GM23338 (cell line): ENCODE data around the gene KIAA1671. TPM values are rescaled to one million over a fixed set of nuclear protein-coding genes. Genes with fewer than 3 reads are reported as not detected.

Source experiments
- ATAC-seq: fragments of 200-7000 bp; cut with Tn5 transposase; 3 replicates; pipeline ENCODE4 v1.9.1; 2020
- DNase-seq: peaks from one replicate; pipeline ENCODE4 v3.0.0-alpha.2; 2015; ENCODE audit warnings: low spot score
- H2AFZ ChIP-seq: fragments of 200-600 bp; sonication (generic); 2 replicates; pipeline ENCODE4 v1.8.0; 2016; ENCODE audit warnings: antibody characterized with exemption, mild to moderate bottlenecking, moderate library complexity
- H3F3A ChIP-seq: fragments of 200-600 bp; sonication (generic); replicated peaks from 2 replicates; pipeline ENCODE4 v1.8.0; 2017; ENCODE audit warnings: antibody characterized with exemption, mixed run types, low read depth
- H3K27ac ChIP-seq: fragments of 200-600 bp; sonication (generic); 2 replicates; pipeline ENCODE4 v1.6.1; 2016; ENCODE audit warnings: low read depth
- H3K27me3 ChIP-seq: fragments of 200-600 bp; sonication (generic); 2 replicates; pipeline ENCODE4 v1.8.0; 2016; ENCODE audit warnings: mild to moderate bottlenecking, mixed run types, moderate library complexity; ENCODE audit not compliant: insufficient read depth
- H3K36me3 ChIP-seq: fragments of 200-600 bp; sonication (generic); 2 replicates; pipeline ENCODE4 v1.8.0; 2016; ENCODE audit warnings: mild to moderate bottlenecking; ENCODE audit not compliant: insufficient read depth
- H3K4me1 ChIP-seq: fragments of 200-600 bp; sonication (generic); 2 replicates; pipeline ENCODE4 v1.8.0; 2016; ENCODE audit warnings: mild to moderate bottlenecking, moderate library complexity; ENCODE audit not compliant: insufficient read depth
- H3K4me2 ChIP-seq: fragments of 200-600 bp; sonication (generic); 2 replicates; pipeline ENCODE4 v1.7.1; 2017; ENCODE audit warnings: mixed run types
- H3K4me3 ChIP-seq: fragments of 200-600 bp; sonication (generic); 2 replicates; pipeline ENCODE4 v1.6.1; 2016; ENCODE audit warnings: mixed run types
- H3K79me2 ChIP-seq: fragments of 200-600 bp; sonication (generic); replicated peaks from 2 replicates; pipeline ENCODE4 v1.8.0; 2017; ENCODE audit warnings: mild to moderate bottlenecking; ENCODE audit not compliant: insufficient read depth
- H3K9me2 ChIP-seq: fragments of 200-600 bp; sonication (generic); 2 replicates; pipeline ENCODE4 v1.8.0; 2017; ENCODE audit not compliant: insufficient read depth
- H4K20me1 ChIP-seq: fragments of 200-600 bp; sonication (generic); replicated peaks from 2 replicates; pipeline ENCODE4 v1.8.0; 2017; ENCODE audit warnings: mild to moderate bottlenecking; ENCODE audit not compliant: insufficient read depth
- H3K27ac Mint-ChIP-seq: 2 replicates; pipeline ENCODE4 v1.8.0; 2020; ENCODE audit warnings: inconsistent platforms, mild to moderate bottlenecking, moderate library complexity, mixed read lengths
- H3K27me3 Mint-ChIP-seq: 3 replicates; pipeline ENCODE4 v1.8.0; 2022; ENCODE audit warnings: low read depth, mild to moderate bottlenecking, moderate library complexity, mixed read lengths, inconsistent platforms; ENCODE audit not compliant: insufficient read depth, poor library complexity
- H3K36me3 Mint-ChIP-seq: 3 replicates; pipeline ENCODE4 v1.8.0; 2021; ENCODE audit warnings: low read depth, mild to moderate bottlenecking, inconsistent platforms, moderate library complexity, mixed read lengths
- H3K4me1 Mint-ChIP-seq: 3 replicates; pipeline ENCODE4 v1.8.0; 2020; ENCODE audit warnings: mild to moderate bottlenecking, inconsistent platforms, mixed read lengths
- H3K4me3 Mint-ChIP-seq: 3 replicates; pipeline ENCODE4 v1.8.0; 2021; ENCODE audit warnings: moderate library complexity, mild to moderate bottlenecking, inconsistent platforms, mixed read lengths
- H3K9me3 Mint-ChIP-seq: 3 replicates; pipeline ENCODE4 v1.8.0; 2020; ENCODE audit warnings: moderate library complexity, mild to moderate bottlenecking, inconsistent platforms, mixed read lengths
- CTCF ChIP-seq, 2 experiments: fragments of 200-600 bp in 1 of 2; sonication (generic) in 1 of 2; conservative IDR thresholded peaks; 2 replicates each; pipeline versions ENCODE4 v1.5.1 to v1.6.1; 2016 to 2017; ENCODE audit warnings: antibody characterized with exemption in 2 of 2, low read depth in 2 of 2, mild to moderate bottlenecking in 2 of 2, moderate library complexity in 1 of 2
- ETS1 ChIP-seq: IDR thresholded peaks from 2 replicates; pipeline ENCODE4 v1.6.1; 2016; ENCODE audit warnings: antibody characterized with exemption
- REST ChIP-seq: IDR thresholded peaks from one replicate; pipeline ENCODE4 v1.6.1; 2018; ENCODE audit warnings: antibody characterized with exemption; ENCODE audit not compliant: unreplicated experiment
- polyA plus RNA-seq: library from polyadenylated mRNA; unstranded; fragments of >200 nt; fragmentation: Nextera tagmentation; extraction: Ambion mirVana; gene quantifications from 2 replicates; pipeline ENCODE4 v1.2.1, GENCODE V29; 2016
- total RNA-seq: library from RNA; depleted of rRNA; stranded (reverse); fragments of >200 nt; shearing (Covaris generic); gene quantifications from 2 replicates; pipeline ENCODE4 v1.2.3, GENCODE V29; 2014

Gene KIAA1671
- total and polyA plus RNA-seq, 2 experiments from 2014 or later, result 6.1 to 27.2 TPM

- TF ChIP-seq ETS1 (no peak), REST (no peak)
These were observed 249.2 kb downstream of the KIAA1671 start (continued) for GRCh38 chr22:25201557-25202273.

- H4K20me1 ChIP-seq, result no peaks in the 10 kb centered on the region
- Mint-ChIP-seq H3K4me3 (no peak overlapping the region), H3K27ac (no peak overlapping the region), H3K9me3 (no peaks in the 10 kb centered on the region), H3K36me3 (no peaks in the 10 kb centered on the region; the same call in 2 of the 3 replicates), H3K27me3 (peaks cover 6% of the 10 kb centered on the region), H3K4me1 (no peaks in the 10 kb centered on the region)
- peak; percentile 91 to 95 for TF ChIP-seq CTCF (conservative IDR thresholded peaks at IDR 0.05; ENCODE audit: low read depth in 2 of 2)
- TF ChIP-seq ETS1, result no peak
- no peaks in the 10 kb centered on the region for H3F3A ChIP-seq
- H3K4me2 ChIP-seq, result no peak overlapping the region
- no peaks in the 10 kb centered on the region for H3K9me2 ChIP-seq
- no peak overlapping the region for H3K27ac ChIP-seq
- ATAC-seq, result peak; percentile 94
- no peak overlapping the region for H2AFZ ChIP-seq
- H3K4me3 ChIP-seq, result no peak overlapping the region
- peak; percentile 85 for DNase-seq
- H3K36me3 ChIP-seq, result no peaks in the 10 kb centered on the region
- no peaks in the 10 kb centered on the region for H3K27me3 ChIP-seq
- H3K79me2 ChIP-seq, result no peaks in the 10 kb centered on the region
- no peaks in the 10 kb centered on the region for H3K4me1 ChIP-seq
These were observed 249.9 kb downstream of the KIAA1671 start for GRCh38 chr22:25202290-25202921.
